ENCODE measurements around the gene UCP3. TPM values are rescaled to one million over a fixed set of nuclear protein-coding genes. Genes with fewer than 3 reads are reported as not detected.

UCP3 gene
- total RNA-seq, 1 experiment from 2014 or later, result 1.3 TPM

- BruUV-seq (replicated peaks), result no TSS peak
- ATAC-seq, result no peak
- POLR2A ChIA-PET, result no interaction called here
These were observed 51.1 kb downstream of the UCP3 start for GRCh38 chr11:73957654-73958361.

DNA sequence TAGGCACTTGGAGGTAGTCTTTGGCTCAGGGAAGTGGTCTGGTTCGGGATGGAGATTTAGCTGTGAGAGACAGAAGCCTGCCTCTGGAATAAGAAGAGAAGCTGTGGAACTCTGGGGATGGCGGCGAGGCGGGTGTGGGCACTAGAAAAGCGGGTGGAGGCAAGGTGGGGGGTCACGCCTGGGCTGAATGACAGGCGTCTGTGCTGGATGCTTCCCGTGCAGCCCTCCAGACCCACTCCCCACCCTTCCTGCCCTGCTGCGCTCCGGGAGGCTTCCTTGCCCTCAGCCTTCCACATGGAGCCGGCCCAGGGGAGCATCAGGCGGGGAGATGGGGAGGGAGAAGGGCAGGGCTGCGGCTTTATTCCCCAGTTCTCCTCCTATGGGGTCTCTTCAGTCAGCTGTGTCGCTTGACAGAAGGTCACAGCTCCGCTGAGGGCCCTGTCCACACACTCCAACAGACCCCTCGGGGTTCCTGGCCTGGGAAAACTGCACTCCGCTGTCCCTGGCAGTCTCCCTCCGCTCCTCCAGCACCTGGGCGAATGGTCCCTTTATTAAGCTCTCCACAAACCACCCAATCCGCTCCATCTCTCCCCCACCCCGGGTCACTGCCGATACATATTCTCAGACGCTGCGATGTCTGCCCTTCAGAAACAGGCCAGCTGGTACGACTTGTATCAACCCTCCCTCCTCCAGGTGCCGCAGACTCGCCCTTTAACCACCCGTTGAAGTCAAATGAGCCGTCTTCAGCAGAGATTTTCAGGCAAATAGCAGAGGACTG lies 51.8 kb downstream of the UCP3 start:
- DNase-seq (ENCODE audit: low read depth, low spot score) (no peak), ATAC-seq (no peak)
- Histone ChIP-seq H4K20me1 (ENCODE audit: insufficient read depth) (no peaks in the 10 kb centered on the region), H3K4me2 (ENCODE audit: low read length) (peak overlapping the region; percentile 68), H3K27me3 (ENCODE audit: insufficient read depth, low read length) (no peaks in the 10 kb centered on the region), H3K4me1 (ENCODE audit: control insufficient read depth in 1 of 2, insufficient read depth in 2 of 2, low read length in 2 of 2) (peaks cover 7 to 13% of the 10 kb centered on the region in 2 experiments; a peak in 3 of 4 replicates), H3K9ac (ENCODE audit: low read length) (no peak overlapping the region), H3K36me3 (ENCODE audit: control insufficient read depth in 1 of 2, insufficient read depth in 2 of 2, low read length in 2 of 2) (no peaks in the 10 kb centered on the region), H3K9me3 (ENCODE audit: control insufficient read depth in 1 of 2, insufficient read depth in 1 of 2, low read depth in 1 of 2, low read length in 2 of 2) (no peaks in the 10 kb centered on the region), H3K4me3 (replicated peaks in 1 of 2; ENCODE audit: low read depth in 1 of 2, low read length in 2 of 2) (no peak overlapping the region), H2AFZ (ENCODE audit: low read depth, low read length, poor library complexity, severe bottlenecking) (no peak overlapping the region), H3K79me2 (ENCODE audit: insufficient read depth, low read length) (no peaks in the 10 kb centered on the region), H3K27ac (ENCODE audit: low read depth, low read length) (no peak overlapping the region), H3K9me2 (ENCODE audit: insufficient read depth) (no peaks in the 10 kb centered on the region)
- TF ChIP-seq POLR2A (IDR thresholded peaks at IDR 0.05; ENCODE audit: borderline replicate concordance, extremely low read depth, insufficient read depth, insufficient read length) (no peak), JUND (IDR thresholded peaks at IDR 0.05) (no peak), ZNF274 (IDR thresholded peaks at IDR 0.05; ENCODE audit: low read depth, low read length) (no peak), RAD21 (IDR thresholded peaks at IDR 0.05; ENCODE audit: low read depth) (no peak)
- TF ChIP-seq, protein P1, sequence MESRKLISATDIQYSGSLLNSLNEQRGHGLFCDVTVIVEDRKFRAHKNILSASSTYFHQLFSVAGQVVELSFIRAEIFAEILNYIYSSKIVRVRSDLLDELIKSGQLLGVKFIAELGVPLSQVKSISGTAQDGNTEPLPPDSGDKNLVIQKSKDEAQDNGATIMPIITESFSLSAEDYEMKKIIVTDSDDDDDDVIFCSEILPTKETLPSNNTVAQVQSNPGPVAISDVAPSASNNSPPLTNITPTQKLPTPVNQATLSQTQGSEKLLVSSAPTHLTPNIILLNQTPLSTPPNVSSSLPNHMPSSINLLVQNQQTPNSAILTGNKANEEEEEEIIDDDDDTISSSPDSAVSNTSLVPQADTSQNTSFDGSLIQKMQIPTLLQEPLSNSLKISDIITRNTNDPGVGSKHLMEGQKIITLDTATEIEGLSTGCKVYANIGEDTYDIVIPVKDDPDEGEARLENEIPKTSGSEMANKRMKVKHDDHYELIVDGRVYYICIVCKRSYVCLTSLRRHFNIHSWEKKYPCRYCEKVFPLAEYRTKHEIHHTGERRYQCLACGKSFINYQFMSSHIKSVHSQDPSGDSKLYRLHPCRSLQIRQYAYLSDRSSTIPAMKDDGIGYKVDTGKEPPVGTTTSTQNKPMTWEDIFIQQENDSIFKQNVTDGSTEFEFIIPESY (IDR thresholded peaks at IDR 0.05; ENCODE audit: extremely low read depth, insufficient replicate concordance, low read length), result no peak
- ChIA-PET RAD21 (ENCODE audit: low non-redundant PET in 1 of 2, low total read pairs in 2 of 2, uncharacterized antibody in 2 of 2, unreplicated experiment in 2 of 2) (no interaction called here), CTCF (no interaction called here), POLR2A (no interaction called here)
- no TSS peak for BruUV-seq (replicated peaks)
- intact Hi-C loops (cut with micrococcal nuclease), result no loop called here

More at GRCh38 chr11:73957654-73958361, 51.1 kb downstream of the UCP3 start:
- no peak overlapping the region for H3K4me3 ChIP-seq (replicated peaks in 1 of 2; ENCODE audit: low read depth in 1 of 2, low read length in 2 of 2)
- H3K27me3 ChIP-seq (ENCODE audit: insufficient read depth, low read length), result no peaks in the 10 kb centered on the region
- no peak overlapping the region for H3K4me2 ChIP-seq (ENCODE audit: low read length)
- CTCF ChIA-PET, result no interaction called here
- RAD21 ChIA-PET (ENCODE audit: low non-redundant PET in 1 of 2, low total read pairs in 2 of 2, uncharacterized antibody in 2 of 2, unreplicated experiment in 2 of 2), result no interaction called here
- no peaks in the 10 kb centered on the region for H3K36me3 ChIP-seq (ENCODE audit: control insufficient read depth in 1 of 2, insufficient read depth in 2 of 2, low read length in 2 of 2)
- H3K27ac ChIP-seq (ENCODE audit: low read depth, low read length), result no peak overlapping the region
- no peak overlapping the region for H2AFZ ChIP-seq (ENCODE audit: low read depth, low read length, poor library complexity, severe bottlenecking)
- H3K4me1 ChIP-seq (ENCODE audit: control insufficient read depth in 1 of 2, insufficient read depth in 2 of 2, low read length in 2 of 2), result peaks cover 7 to 13% of the 10 kb centered on the region in 2 experiments; a peak in 3 of 4 replicates
- H3K9ac ChIP-seq (ENCODE audit: low read length), result no peak overlapping the region
- intact Hi-C loops (cut with micrococcal nuclease), result no loop called here
- H3K9me2 ChIP-seq (ENCODE audit: insufficient read depth), result no peaks in the 10 kb centered on the region
- no peaks in the 10 kb centered on the region for H3K79me2 ChIP-seq (ENCODE audit: insufficient read depth, low read length)
- TF ChIP-seq SIN3A (IDR thresholded peaks at IDR 0.05; ENCODE audit: low read depth), result no peak
- no peak for TF ChIP-seq SP1 (IDR thresholded peaks at IDR 0.05; ENCODE audit: low read depth)
- no peak for TF ChIP-seq CBX3 (IDR thresholded peaks at IDR 0.05; ENCODE audit: low read depth)
- no peak for DNase-seq (ENCODE audit: low read depth, low spot score)
- H3K9me3 ChIP-seq (ENCODE audit: control insufficient read depth in 1 of 2, insufficient read depth in 1 of 2, low read depth in 1 of 2, low read length in 2 of 2), result no peaks in the 10 kb centered on the region
- H4K20me1 ChIP-seq (ENCODE audit: insufficient read depth), result no peaks in the 10 kb centered on the region

Data from HCT116 (cell line).